SIG-M5 treated with dmso at 0.1 percent for 504 hours (cell line): ENCODE results near the gene HECTD3.
A peak's percentile ranks its signal among the peaks of the same experiment; 100 is the strongest.
"Not testable (repeated sequence)": the region's sequence is repeated elsewhere in the genome, so short reads cannot be mapped to it uniquely, and the experiment has no call there.

ENCODE experiments used
- DNase-seq: peaks from one replicate; lab custom pipeline; 2025; ENCODE audit not compliant: unreplicated experiment; lab: John Stamatoyannopoulos, UW

Gene HECTD3

GRCh38 chr1:44994309-44994898 lies 16.7 kb downstream of the HECTD3 start:
- no peak for DNase-seq

GRCh38 chr1:44988531-44989156 lies 22.5 kb downstream of the HECTD3 start:
- no peak for DNase-seq

- peak; percentile 55 for DNase-seq
These were observed 25.3 kb downstream of the HECTD3 start for GRCh38 chr1:44985747-44986359.

DNA sequence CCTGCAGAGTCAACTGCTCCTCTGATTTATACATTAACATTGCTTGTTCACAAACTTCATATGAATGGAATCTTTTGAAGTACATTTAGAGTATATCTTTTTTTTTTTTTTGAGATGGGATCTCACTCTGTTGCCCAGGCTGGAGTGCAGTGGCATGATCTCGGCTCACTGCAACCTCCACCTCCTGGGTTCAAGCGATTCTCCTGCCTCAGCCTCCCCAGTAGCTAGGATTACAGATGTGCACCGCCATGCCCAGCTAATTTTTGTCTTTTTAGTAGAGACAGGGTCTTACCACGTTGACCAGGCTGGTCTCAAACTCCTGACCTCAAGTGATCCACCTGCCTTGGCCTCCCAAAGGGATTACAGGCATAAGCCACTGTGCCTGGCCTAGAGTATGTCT lies 33.8 kb downstream of the HECTD3 start:
- DNase-seq, result not testable (repeated sequence)

- no peak for DNase-seq
These were observed 34.9 kb downstream of the HECTD3 start for GRCh38 chr1:44976252-44976651.

DNA sequence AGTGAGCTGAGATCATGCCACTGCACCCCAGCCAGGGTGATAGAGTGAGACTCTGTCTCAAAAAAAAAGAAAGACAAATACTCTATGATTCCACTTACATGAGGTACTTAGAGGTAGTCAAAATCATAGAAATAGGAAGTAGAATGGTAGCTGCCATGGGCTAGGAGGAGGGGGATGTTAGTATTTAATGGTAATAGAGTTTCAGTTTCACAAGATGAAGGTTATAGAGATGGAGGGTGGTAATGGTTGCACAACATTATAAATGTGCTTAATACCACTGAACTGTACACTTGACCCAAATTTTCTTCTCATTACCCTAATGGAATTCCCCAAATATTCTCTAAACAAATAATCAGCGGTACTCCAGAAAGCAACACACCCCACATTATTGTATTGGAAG lies 37.5 kb downstream of the HECTD3 start:
- DNase-seq, result peak; percentile 23

- DNase-seq, result no peak
These were observed 40.8 kb downstream of the HECTD3 start for GRCh38 chr1:44970317-44970716.

- DNase-seq, result no peak
These were observed 46.7 kb downstream of the HECTD3 start for GRCh38 chr1:44964396-44964795.

DNA sequence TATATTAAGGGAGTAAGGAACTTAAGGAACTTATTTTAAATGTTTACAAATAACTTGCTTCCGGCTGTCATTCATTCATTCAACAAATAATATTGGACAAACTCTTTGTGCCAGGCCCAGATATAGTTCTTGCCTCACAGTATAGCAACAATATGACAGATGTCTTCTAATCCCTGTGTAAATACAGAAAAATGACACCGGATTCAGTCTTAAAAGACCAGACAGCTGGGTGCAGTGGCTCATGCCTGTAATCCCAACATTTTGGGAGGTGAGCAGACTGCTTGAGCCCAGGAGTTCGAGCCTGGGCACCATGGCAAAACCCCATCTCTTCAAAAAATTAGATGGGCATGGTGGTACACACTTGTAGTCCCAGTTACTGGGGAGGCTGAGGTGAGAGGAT lies 48.4 kb downstream of the HECTD3 start:
- DNase-seq, result no peak

DNA sequence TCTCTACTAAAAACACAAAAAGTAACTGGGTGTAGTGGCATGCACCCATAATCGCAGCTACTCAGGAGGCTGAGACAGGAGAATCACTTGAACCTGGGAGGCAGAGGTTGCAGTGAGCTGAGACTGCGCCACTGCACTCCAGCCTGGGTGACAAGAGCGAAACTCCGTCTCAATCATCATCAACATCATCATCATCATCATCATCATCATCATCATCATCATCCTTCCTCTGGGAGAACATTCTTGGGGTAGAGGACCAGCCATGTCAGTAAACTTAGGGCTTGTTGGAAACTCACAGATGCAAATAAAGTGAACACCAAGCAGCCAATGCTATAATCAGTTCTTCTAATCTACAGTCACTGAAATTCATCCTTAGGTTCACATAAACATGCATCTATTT lies 49.1 kb downstream of the HECTD3 start:
- DNase-seq, result not testable (repeated sequence)

GRCh38 chr1:44957566-44957965 lies 53.6 kb downstream of the HECTD3 start:
- DNase-seq, result not testable (repeated sequence)

DNA sequence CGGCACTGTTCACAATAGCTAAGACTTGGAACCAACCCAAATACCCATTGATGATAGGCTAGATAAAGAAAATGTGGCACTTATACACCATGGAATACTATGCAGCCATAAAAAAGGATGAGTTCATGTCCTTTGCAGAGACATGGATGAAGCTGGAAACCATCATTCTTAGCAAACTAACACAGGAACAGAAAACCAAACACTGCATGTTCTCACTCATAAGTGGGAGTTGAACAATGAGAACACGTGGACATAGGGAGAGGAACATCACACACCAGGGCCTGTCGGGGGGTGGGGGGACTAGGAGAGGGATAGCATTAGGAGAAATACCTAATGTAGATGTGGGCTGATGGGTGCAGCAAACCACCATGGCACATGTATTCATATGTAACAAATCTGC lies 55.0 kb downstream of the HECTD3 start:
- not testable (repeated sequence) for DNase-seq
